HepG2 (cell line): Measurements from ENCODE around the gene UTP11. TPM values are rescaled to one million over a fixed set of nuclear protein-coding genes. Genes with fewer than 3 reads are reported as not detected.

Experiments used
- ATAC-seq: fragments of 200-7000 bp; cut with Tn5 transposase; 3 replicates; pipeline ENCODE4 v1.9.1; 2020; ENCODE audit warnings: mild to moderate bottlenecking, moderate library complexity
- BruUV-seq: library from RNA; stranded (reverse); fragments of 400-500 nt; replicated peaks from 2 replicates; lab custom pipeline; 2021; lab: Mats Ljungman, UMichigan
- CTCF ChIA-PET: fragments of 300-600 bp; formaldehyde crosslinking; extraction: SDS; loops from one replicate; lab custom pipeline; 2021; ENCODE audit warnings: low total read pairs, inconsistent platforms, low intra/inter-chr PET ratio; lab: Yijun Ruan, JAX
- POLR2A ChIA-PET: fragments of 350-600 bp; sonication (Branson Sonifier 250); formaldehyde crosslinking; loops from one replicate; lab custom pipeline; 2020; ENCODE audit warnings: antibody characterized with exemption, inconsistent platforms; lab: Yijun Ruan, JAX
- DNase-seq: peaks from one replicate; pipeline ENCODE4 v3.0.0-alpha.2; 2015; ENCODE audit warnings: low spot score
- FAIRE-seq: peaks from 3 replicates; lab custom pipeline; 2011; peaks lifted over from hg19 to GRCh38; lab: Jason Lieb, UNC
- H2AFZ ChIP-seq: one replicate; pipeline ENCODE4 v1.6.1; 2011; ENCODE audit warnings: low read length, inconsistent platforms
- H3K27ac ChIP-seq: fragments of 300-600 bp; 3 replicates; pipeline ENCODE4 v1.8.0; 2011; ENCODE audit warnings: mixed run types, mild to moderate bottlenecking, mixed read lengths, low read length, inconsistent platforms; ENCODE audit not compliant: insufficient read depth; ENCODE audit errors: extremely low read length
- H3K27me3 ChIP-seq, 2 experiments: fragments of 200-600 bp in 1 of 2; 2 replicates in 1 of 2; 3 replicates in 1 of 2; pipeline versions ENCODE4 v1.6.0 to v1.8.0; 2011; ENCODE audit warnings: low read length in 2 of 2, mild to moderate bottlenecking in 2 of 2, moderate library complexity in 2 of 2, inconsistent platforms in 1 of 2; ENCODE audit not compliant: insufficient read depth in 2 of 2, control insufficient read depth in 1 of 2
- H3K36me3 ChIP-seq, 2 experiments: fragments of 200-600 bp in 1 of 2; replicated peaks in 1 of 2; 2 replicates in 1 of 2; 3 replicates in 1 of 2; pipeline versions ENCODE4 v1.5.1 to v1.8.0; 2011; ENCODE audit warnings: low read length in 2 of 2, inconsistent platforms in 1 of 2; ENCODE audit not compliant: insufficient read depth in 2 of 2, control insufficient read depth in 1 of 2
- H3K4me1 ChIP-seq: 2 replicates; pipeline ENCODE4 v1.5.1; 2012; ENCODE audit warnings: low read length, inconsistent platforms; ENCODE audit not compliant: insufficient read depth
- H3K4me2 ChIP-seq: 2 replicates; pipeline ENCODE4 v1.6.0; 2011; ENCODE audit warnings: low read depth, low read length, inconsistent platforms
- H3K4me3 ChIP-seq, 3 experiments: fragments of 200-600 bp in 1 of 3; sonication (generic), shearing (Covaris generic) in 1 of 3; replicated peaks in 1 of 3; 2 replicates each; pipeline ENCODE4 v1.5.1; 2011 to 2016; ENCODE audit warnings: low read length in 3 of 3, inconsistent platforms in 2 of 3, low read depth in 2 of 3, mild to moderate bottlenecking in 2 of 3, control low read depth in 1 of 3, mixed read lengths in 1 of 3; ENCODE audit not compliant: insufficient read depth in 1 of 3
- H3K79me2 ChIP-seq: one replicate; pipeline ENCODE4 v1.6.1; 2011; ENCODE audit warnings: low read length, inconsistent platforms; ENCODE audit not compliant: insufficient read depth
- H3K9ac ChIP-seq: 2 replicates; pipeline ENCODE4 v1.6.0; 2011; ENCODE audit warnings: mild to moderate bottlenecking, low read depth, low read length, inconsistent platforms; ENCODE audit not compliant: insufficient read depth
- H3K9me3 ChIP-seq: 2 replicates; pipeline ENCODE4 v1.5.1; 2012; ENCODE audit warnings: mild to moderate bottlenecking, low read length
- H4K20me1 ChIP-seq: 2 replicates; pipeline ENCODE4 v1.6.0; 2011; ENCODE audit warnings: inconsistent platforms, mild to moderate bottlenecking, low read length, moderate library complexity; ENCODE audit not compliant: insufficient read depth
- FOXP1 ChIP-seq, 2 experiments: fragments of 450-650 bp in 1 of 2; IDR thresholded peaks; 2 replicates each; pipeline ENCODE4 v1.6.1; 2017 to 2018; ENCODE audit warnings: antibody characterized with exemption in 1 of 2
- POLR2AphosphoS2 ChIP-seq: IDR thresholded peaks from 2 replicates; pipeline ENCODE4 v1.6.1; 2011; ENCODE audit warnings: low read depth, low read length, improper control_type of control experiment
- TRAFD1 ChIP-seq: sonication (generic); formaldehyde crosslinking; IDR thresholded peaks from 2 replicates; pipeline ENCODE4 v1.5.1; 2020; ENCODE audit warnings: missing genetic modification reagents, mild to moderate bottlenecking, borderline replicate concordance
- ZBTB14 ChIP-seq: sonication (generic); formaldehyde crosslinking; IDR thresholded peaks from 2 replicates; pipeline ENCODE4 v1.4.0; 2020; ENCODE audit warnings: missing genetic modification reagents
- ZBTB7B ChIP-seq: sonication (generic); formaldehyde crosslinking; IDR thresholded peaks from 2 replicates; pipeline ENCODE4 v1.4.0; 2020; ENCODE audit warnings: missing genetic modification reagents
- ZGPAT ChIP-seq: IDR thresholded peaks from 2 replicates; pipeline ENCODE4 v1.6.1; 2016; ENCODE audit warnings: mild to moderate bottlenecking
- ZNF205 ChIP-seq: IDR thresholded peaks from 2 replicates; pipeline ENCODE4 v1.6.1; 2018; ENCODE audit warnings: missing biosample characterization, missing genetic modification reagents
- ZNF24 ChIP-seq: fragments of 450-650 bp; IDR thresholded peaks from 2 replicates; pipeline ENCODE4 v1.6.1; 2017; ENCODE audit warnings: antibody characterized with exemption, mild to moderate bottlenecking
- ZNF546 ChIP-seq: sonication (generic); formaldehyde crosslinking; conservative IDR thresholded peaks from 2 replicates; pipeline ENCODE4 v1.8.1; 2023; ENCODE audit warnings: mild to moderate bottlenecking, missing genetic modification reagents
- ZNF574 ChIP-seq: sonication (generic); formaldehyde crosslinking; IDR thresholded peaks from 2 replicates; pipeline ENCODE4 v1.4.0; 2020; ENCODE audit warnings: missing genetic modification reagents
- ZNF580 ChIP-seq: IDR thresholded peaks from 2 replicates; pipeline ENCODE4 v1.6.1; 2016; ENCODE audit warnings: low read depth, borderline replicate concordance
- ZNF7 ChIP-seq: IDR thresholded peaks from 2 replicates; pipeline ENCODE4 v1.6.1; 2016; ENCODE audit warnings: missing biosample characterization, missing genetic modification reagents
- WGBS: methylation state at CpG from one replicate; pipeline ENCODE4 v1.1.6; 2017; ENCODE audit warnings: low lambda C conversion rate; 5-methylcytosine and 5-hydroxymethylcytosine counted together
- in situ Hi-C: cut with HindIII; loops from 2 replicates; pipeline ENCODE4 v1.10.0; 2017; ENCODE audit warnings: low pct_unique_long_range_greater_than_20kb; ENCODE audit not compliant: extremely low pct_ligation_motif_present
- intact Hi-C: fragments of 100-400 bp; cut with micrococcal nuclease; formaldehyde crosslinking; loops from one replicate; pipeline ENCODE4 v1.10.0; 2022; ENCODE audit not compliant: unreplicated experiment
- polyA plus RNA-seq, 8 experiments: library from polyadenylated mRNA; depleted of rRNA in 3 of 8; stranded (reverse) in 7 of 8; unstranded in 1 of 8; fragments of >200 nt; fragmentation: Illumina TruSeq in 4 of 8; extraction: Trizol in 4 of 8; gene quantifications; 2 replicates each; pipeline versions ENCODE4 v1.2.1 to v1.2.3, GENCODE V29; 2011 to 2016; ENCODE audit warnings: low read depth in 4 of 8, missing spikeins in 1 of 8, mixed read lengths in 1 of 8; ENCODE audit not compliant: insufficient read depth in 1 of 8
- total RNA-seq, 5 experiments: library from RNA; depleted of rRNA; stranded (reverse); fragments of >200 nt; fragmentation: Illumina TruSeq; extraction: Trizol; gene quantifications; 2 replicates each; pipeline ENCODE4 v1.2.3, GENCODE V29; 2016; ENCODE audit warnings: low read depth in 1 of 5

The UTP11 gene
- total and polyA plus RNA-seq, 2 of the 13 experiments (the other 11 are each of a cell fraction or from before 2014, with no cell fraction given): 13.5 to 44.8 TPM

- TF ChIP-seq ZNF574: no peak
- TF ChIP-seq POLR2AphosphoS2: no peak
- no peak for TF ChIP-seq ZGPAT (CRISPR knock-in tag)
- no peak for TF ChIP-seq FOXP1 (IDR thresholded peaks at IDR 0.05)
- TF ChIP-seq FOXP1 (CRISPR knock-in tag; IDR thresholded peaks at IDR 0.05): no peak
These were observed 48.8 kb downstream of the UTP11 start (continued) for GRCh38 chr1:38061290-38061689.

GRCh38 chr1:38061883-38062328 lies 49.4 kb downstream of the UTP11 start:
- in situ Hi-C loops (no loop called here), intact Hi-C loops (no loop called here)
- DNase-seq (no peak), ATAC-seq (no peak; the same call in 2 of the 3 replicates), FAIRE-seq (no peak)
- ChIA-PET POLR2A (no interaction called here), CTCF (no interaction called here)
- Histone ChIP-seq H4K20me1 (no peaks in the 10 kb centered on the region), H2AFZ (no peak overlapping the region), H3K4me2 (no peak overlapping the region), H3K27ac (no peak overlapping the region), H3K79me2 (no peaks in the 10 kb centered on the region), H3K36me3 (no peaks in the 10 kb centered on the region), H3K9ac (no peak overlapping the region), H3K4me3 (no peak overlapping the region), H3K4me1 (no peaks in the 10 kb centered on the region), H3K9me3 (no peaks in the 10 kb centered on the region), H3K27me3 (no peaks in the 10 kb centered on the region; a peak in 2 of 5 replicates)
- WGBS: 15% methylated on average over 3 of the region's 7 CpGs
- BruUV-seq: no TSS peak
- TF ChIP-seq ZNF7 (CRISPR knock-in tag) (no peak), ZNF205 (CRISPR knock-in tag) (no peak), ZNF24 (no peak), ZBTB14 (CRISPR knock-in tag) (no peak), ZNF580 (CRISPR knock-in tag) (no peak), ZBTB7B (CRISPR knock-in tag) (no peak), ZNF546 (CRISPR knock-in tag) (no peak), TRAFD1 (CRISPR knock-in tag) (no peak)
